Measurements from ENCODE around the gene MOCS1. TPM values are rescaled to one million over a fixed set of nuclear protein-coding genes. Genes with fewer than 3 reads are reported as not detected.

Gene MOCS1
- total and polyA plus RNA-seq, 2 experiments from 2014 or later = 17.2 to 28.1 TPM

GRCh38 chr6:39961178-39961577 lies 26.9 kb upstream of the MOCS1 start (continued):
- no peak for TF ChIP-seq ZNF462 (CRISPR knock-in tag; IDR thresholded peaks at IDR 0.05)
- no peak for TF ChIP-seq POLR2AphosphoS5 (IDR thresholded peaks at IDR 0.05; ENCODE audit: low read depth)
- TF ChIP-seq NANOG (IDR thresholded peaks at IDR 0.05; ENCODE audit: borderline replicate concordance) = no peak
- TF ChIP-seq CTCF (conservative IDR thresholded peaks at IDR 0.05; ENCODE audit: low read depth in 2 of 2) = no peak
- TF ChIP-seq JUNB (IDR thresholded peaks at IDR 0.05; ENCODE audit: unreplicated experiment) = no peak
- no peak for TF ChIP-seq EZH2phosphoT487 (IDR thresholded peaks at IDR 0.05; ENCODE audit: unreplicated experiment)
- TF ChIP-seq ZNF331 (CRISPR knock-in tag; IDR thresholded peaks at IDR 0.05; ENCODE audit: low read depth) = no peak
- TF ChIP-seq CREB1 (CRISPR knock-in tag; IDR thresholded peaks at IDR 0.05; ENCODE audit: low read depth) = no peak
- TF ChIP-seq REST (IDR thresholded peaks at IDR 0.05; ENCODE audit: unreplicated experiment) = no peak
- no peak for TF ChIP-seq STAT1 (IDR thresholded peaks at IDR 0.05; ENCODE audit: unreplicated experiment)
- no peak for TF ChIP-seq EZH2 (IDR thresholded peaks at IDR 0.05; ENCODE audit: low read depth, unreplicated experiment)
